ENCODE measurements around the gene CDC37L1.

DNA sequence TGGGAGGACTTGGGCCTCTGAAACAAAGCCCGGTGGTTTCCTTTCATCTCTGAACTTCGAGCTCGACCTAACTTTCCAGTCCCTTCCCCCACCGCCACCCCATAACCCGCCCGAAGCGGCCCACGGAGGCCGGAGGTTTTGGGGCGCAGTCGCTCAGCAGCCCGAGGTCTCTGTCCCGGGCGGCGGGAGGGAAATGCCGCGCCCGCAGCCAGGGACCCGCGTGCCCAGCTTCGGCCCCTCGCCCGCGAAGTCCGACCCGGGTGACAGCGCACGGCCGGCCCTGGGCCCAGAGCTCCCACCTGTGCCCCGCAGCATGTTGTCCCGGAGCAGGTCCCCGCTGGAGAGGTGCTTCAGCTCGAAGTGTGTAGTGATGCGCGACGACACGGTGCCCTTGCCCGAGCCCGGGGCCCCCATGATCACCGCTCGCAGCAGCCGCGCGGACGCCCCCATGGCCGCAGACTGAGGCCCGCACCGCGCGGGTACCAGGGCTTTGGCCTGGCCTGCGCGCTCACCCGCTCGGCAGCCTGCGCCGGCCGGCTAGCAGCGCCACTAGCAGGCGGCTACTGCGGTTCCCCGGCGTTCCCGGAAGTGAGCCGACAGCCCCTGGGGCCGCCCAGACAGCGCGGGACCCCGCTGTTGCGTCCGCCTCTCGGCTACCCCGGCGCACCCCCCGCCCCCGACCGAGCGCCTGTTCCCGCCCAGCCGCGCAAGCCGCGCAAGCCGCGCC, 61.4 kb downstream of the CDC37L1 start, which contains the start of gene AK3:
- peak; percentile 80 for TF ChIP-seq POLR2A (IDR thresholded peaks at IDR 0.05)
- TF ChIP-seq, protein P1, sequence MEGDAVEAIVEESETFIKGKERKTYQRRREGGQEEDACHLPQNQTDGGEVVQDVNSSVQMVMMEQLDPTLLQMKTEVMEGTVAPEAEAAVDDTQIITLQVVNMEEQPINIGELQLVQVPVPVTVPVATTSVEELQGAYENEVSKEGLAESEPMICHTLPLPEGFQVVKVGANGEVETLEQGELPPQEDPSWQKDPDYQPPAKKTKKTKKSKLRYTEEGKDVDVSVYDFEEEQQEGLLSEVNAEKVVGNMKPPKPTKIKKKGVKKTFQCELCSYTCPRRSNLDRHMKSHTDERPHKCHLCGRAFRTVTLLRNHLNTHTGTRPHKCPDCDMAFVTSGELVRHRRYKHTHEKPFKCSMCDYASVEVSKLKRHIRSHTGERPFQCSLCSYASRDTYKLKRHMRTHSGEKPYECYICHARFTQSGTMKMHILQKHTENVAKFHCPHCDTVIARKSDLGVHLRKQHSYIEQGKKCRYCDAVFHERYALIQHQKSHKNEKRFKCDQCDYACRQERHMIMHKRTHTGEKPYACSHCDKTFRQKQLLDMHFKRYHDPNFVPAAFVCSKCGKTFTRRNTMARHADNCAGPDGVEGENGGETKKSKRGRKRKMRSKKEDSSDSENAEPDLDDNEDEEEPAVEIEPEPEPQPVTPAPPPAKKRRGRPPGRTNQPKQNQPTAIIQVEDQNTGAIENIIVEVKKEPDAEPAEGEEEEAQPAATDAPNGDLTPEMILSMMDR (IDR thresholded peaks at IDR 0.05), result peak in 2 of 3 donors; percentile 23 to 50
